DMS114 treated with DMSO at 0.1 percent for 48 hours (cell line): Measurements from ENCODE around the gene TMEM98.
"Not testable (repeated sequence)": the region's sequence is repeated elsewhere in the genome, so short reads cannot be mapped to it uniquely, and the experiment has no call there.

ENCODE experiments used
- DNase-seq: peaks from one replicate; lab custom pipeline; 2025; ENCODE audit not compliant: unreplicated experiment; lab: John Stamatoyannopoulos, UW

TMEM98 gene

DNA sequence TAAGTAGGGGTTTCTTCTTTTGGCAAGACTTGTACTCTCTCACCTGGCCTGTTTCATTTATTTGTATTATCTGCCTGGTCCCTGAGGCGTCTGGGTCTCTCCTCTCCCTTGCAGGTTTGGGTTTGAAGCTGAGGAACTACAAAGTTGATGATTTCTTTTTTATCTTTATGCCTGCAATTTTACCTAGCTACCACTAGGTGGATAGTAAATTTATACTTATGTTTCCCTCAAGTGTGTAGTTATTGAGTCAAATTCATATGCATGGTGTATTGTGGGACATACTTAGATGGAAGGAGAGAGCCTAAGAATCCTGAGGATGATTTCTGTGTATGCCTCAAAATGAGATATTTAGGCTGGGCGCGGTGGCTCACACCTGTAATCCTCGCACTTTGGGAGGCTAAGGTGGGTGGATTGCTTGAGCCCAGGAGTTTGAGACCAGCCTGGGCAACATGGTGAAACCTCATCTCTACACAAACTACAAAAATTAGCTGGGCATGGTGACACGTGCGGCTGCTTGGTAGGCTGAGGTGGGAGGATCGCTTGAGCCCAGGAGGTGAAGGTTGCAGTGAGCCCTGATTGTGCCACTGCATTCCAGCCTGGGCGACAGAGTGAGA, 13.6 kb downstream of the TMEM98 start:
- no peak for DNase-seq

DNA sequence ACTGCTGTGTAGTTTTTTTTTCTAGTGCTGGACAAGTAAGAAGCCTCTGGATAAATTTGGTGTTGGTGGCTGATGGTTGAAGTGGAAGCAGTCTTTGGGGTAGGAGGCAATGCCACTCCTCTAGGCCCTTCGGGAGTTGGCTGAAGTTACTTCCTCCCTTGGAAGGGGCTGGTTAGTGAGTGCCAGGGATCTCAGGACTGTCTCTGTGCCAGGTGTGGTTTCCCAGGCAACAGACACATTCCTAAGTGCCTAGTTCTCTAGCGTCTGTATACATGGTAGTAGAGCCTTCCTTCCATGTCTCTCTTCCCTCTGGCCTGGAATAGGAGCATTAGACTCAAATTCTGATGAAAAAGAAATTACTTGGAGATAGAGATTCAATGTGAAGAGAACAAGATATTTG, 15.3 kb downstream of the TMEM98 start:
- DNase-seq = no peak

DNA sequence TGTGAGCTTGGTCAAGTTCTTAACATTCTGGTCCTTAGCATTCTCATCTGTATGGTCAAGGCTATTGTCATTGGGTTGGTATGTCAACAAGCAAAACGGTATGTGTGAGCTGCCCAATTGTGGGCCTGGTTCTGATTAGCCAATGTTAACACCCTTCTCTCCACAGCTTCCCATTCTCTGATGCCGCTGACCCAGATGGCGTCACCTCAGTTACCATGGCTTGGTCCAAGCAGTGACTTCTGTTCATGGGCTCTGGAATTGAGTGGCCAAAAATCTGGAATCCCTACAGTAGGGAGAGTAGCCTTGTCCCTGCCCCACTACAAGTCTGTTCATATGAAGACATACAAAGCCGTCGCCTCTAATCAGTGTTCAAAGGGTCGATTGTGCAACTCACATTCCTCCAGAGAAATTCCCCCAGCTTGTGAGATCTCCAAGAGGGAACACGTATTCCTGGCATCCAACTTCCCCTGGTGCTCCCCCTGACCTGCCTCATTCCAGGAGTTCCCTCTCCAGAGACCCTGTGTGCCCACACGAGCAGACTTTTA, 15.8 kb downstream of the TMEM98 start:
- DNase-seq = no peak

DNA sequence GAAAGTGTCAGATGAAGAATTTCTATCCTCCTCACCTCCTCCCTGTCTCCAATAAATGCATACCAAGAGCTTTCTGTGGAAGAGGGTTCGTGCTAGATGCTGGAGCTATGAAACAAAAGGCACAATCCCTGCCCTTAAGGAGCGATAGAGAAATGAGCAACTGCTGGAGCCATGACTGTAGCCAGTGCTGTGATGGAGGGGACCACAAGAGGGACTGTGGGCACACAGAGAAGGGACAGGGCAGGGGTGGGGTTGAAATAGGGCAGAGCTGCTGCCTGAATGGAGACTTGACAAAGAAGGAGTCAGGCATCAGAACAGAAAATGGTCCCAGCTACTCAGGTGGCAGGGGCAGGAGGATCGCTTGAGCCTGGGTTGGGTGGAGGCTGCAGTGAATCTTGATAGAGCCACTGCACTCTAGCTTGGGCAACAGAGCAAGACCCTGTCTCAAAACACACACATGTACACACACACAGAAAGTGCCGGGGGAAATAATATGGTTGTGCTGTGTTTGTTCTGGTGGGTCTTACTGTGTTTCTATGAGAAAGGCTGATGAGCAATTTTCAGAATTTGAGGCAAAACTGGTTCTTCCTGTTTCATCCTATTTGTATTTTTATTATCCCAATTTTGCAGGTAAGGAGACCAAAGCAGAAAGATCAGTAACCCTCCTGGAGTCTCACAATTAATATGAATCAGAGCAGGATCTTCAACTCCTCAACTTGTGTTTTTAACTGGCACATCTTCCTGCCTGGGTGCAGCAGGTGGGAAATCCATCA, 16.5 kb downstream of the TMEM98 start:
- DNase-seq = no peak

DNA sequence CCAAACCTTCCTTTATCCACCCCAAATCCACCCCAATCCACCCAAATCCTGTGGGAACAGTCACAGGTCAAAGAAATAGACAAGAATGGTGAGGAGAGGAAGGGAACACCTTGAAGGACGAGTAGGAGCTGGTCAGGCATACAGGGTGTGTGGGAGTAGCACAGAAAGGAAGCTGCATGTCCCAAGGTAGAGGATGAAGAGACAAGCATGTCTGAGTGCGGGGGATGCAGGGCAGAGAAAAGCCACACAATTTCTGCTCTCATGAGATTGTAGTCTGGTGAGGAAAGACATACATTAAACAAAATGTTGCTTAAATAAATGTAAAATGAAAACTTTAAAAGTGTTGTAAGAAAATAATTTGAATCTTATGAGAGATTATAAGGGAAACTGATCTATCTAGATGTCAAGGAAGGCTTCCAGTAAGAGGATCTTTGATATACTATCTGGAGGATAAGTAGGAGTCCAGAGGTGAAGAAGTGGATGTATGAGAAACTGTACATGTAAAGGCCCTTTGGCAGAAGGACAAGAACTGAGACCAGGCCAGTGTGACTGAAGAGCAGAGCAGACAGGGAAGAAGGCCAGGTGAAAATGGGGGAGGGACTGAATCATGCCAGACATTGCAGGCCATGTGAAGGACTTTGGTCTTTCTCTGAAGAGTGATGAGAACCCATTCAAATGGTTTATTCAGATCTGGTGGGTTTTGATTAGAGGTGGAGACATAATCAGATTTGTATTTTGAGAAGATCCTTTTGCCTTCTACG, 18.6 kb downstream of the TMEM98 start:
- DNase-seq = no peak

DNA sequence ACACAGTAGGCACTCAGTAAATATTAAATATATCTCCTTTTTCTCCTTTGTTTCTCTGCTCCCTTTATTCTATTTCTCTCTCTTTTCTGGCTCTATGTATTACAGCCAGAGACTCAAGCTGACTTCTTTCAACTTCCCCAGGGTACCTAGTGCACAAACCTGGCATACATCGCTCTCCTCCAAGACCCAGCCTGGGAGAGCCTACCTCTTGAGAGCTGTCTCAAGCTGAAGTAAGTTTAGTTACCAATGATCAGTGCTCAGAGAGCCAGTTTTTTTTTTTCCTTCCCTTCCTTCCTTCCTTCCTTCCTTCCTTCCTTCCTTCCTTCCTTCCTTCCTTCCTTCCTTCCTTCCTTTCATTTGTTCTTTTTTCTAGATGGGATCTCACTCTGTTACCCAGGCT, 19.8 kb downstream of the TMEM98 start:
- no peak for DNase-seq

DNA sequence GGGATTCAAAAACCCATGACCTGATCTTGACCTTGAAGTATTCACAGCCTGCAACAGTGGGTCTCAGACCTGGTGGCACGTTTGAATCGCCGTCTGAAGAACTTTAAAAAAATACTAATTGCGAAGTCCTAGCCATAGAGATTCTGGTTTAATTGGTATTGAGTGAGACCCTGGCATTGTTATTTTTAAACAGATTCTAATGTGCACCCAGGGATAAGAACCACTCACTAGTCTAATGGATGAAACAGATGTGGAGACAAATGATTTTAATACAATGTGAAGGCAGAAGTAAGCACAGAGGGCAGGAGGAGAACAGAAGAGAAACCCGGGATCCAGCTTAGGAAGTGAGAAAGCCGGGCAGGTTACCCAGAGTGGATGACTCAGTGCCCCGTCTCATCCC, 21.2 kb downstream of the TMEM98 start:
- no peak for DNase-seq

DNA sequence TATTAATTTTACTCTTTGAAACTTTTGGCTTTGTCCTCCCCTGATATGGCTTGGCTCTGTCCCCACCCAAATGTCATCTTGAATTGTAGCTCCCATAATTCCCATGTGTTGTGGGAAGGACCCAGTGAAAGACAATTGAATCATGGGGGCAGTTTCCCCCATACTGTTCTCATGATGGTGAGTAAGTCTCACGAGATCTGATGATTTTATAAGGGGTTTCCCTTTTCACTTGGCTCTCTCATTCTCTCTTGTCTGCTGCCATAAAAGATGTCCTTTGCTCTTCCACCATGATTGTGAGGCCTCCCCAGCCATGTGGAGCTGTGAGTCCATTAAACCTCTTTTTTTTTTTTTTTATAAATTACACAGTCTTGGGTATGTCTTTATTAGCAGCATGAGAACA, 24.5 kb downstream of the TMEM98 start:
- not testable (repeated sequence) for DNase-seq

DNA sequence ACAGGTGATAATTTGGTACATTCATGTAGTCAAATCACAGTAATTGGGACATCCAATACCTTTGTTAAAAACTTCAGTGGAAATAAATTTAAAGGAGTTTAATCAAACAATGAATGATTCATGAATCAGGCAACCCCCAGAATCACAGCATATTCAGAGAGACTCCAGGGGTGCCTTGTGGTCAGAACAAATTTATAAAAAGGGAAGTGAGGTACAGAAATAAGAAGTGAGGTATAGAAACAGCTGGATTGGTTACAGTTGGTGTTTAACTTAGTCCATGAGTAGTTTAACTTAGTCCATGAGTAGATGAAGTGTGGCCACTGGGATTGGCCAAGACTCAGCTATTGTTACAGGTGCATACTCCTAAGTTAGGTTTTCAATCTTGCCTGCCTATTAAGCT, 25.1 kb downstream of the TMEM98 start:
- no peak for DNase-seq

DNA sequence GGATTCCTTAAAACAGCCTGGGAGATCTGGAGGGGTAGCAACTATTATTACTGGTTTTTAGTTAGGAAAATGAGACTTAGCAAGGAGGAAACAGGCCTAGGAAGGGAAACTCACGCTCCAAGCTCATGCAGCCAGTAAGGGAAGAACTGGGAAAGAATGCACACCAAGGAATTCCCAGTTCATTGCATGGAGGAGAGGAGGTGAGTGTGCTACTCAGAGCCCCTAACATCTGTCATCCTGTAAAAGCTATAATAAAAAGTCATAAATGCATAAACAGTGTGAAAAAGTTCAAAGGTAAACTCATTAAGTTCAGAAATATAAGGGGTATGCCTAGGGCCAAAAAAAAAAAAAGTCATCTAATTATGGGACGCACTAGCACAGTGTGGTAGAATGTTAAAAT, 25.9 kb downstream of the TMEM98 start:
- DNase-seq = no peak

DNA sequence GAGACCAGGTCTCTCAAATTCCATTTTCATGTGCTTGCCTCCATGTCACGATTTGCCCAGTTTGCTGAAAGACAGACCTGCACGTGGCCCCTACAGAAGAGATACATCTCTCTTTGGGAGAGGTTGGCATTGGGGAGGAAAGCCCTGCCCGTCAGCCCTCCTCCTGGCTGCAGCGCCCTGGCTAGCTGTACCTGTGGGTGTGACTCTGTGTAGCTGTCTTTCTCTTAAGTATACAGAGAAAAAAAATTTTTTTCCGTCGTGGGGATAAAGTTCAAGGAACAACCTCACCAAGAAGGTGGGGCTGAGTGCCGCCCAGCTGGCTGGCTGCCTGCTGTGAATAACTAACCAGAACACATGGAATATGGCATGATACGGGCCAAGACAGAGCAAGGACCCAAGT, 26.5 kb downstream of the TMEM98 start:
- DNase-seq = no peak

DNA sequence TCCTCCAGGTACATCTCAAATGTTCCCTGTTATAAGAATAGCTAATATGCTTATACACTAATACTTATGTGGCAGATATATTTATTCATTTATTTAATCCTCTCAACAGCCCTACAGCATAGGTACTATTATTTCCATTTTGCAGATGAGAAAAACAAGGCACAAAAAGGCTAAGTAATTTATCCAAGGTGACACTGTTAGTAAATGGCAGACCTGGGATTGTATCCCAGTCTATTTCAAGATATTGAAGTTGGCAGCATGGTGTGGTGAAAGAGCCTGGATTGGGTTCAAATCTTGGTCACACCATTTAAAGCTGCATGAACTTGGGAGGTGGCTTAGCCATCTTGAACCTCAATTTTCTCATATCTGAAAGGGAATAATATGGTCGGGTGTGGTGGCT, 27.2 kb downstream of the TMEM98 start:
- DNase-seq = no peak

DNA sequence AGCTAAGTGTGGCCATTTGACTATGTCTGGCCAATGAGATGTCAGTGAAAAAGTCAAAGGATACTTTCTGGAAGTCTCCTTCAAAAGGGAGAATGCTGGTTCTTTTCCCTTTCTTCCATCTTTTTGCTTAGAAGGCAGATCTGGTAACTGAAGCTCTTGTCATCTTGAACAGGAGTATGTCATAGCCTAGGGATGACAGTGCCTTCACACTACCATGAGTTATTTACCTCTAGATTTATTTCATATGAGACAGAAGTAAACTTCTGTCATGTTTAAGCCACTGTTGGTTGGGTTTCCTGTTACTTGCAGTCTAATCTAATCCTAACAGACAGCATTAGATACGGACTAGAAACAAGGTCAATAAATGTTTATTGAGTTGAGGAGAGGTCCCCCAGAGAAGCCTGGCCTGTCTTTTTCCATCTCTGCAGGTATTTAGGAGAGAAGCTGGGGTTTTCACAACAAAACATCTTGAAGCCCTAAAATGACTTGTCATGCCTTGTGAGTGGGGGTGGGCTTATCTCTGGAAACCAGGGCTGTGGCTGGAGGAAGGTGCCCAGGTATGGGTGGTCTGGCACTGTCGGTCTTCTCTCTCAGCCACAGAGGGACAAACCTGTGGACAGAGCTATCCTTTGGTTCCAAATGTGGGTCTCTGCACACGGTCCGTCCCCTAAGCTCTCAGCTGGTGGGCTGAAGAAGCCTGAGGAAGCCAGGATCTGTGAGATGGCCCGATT, 28.5 kb downstream of the TMEM98 start:
- DNase-seq = no peak

DNA sequence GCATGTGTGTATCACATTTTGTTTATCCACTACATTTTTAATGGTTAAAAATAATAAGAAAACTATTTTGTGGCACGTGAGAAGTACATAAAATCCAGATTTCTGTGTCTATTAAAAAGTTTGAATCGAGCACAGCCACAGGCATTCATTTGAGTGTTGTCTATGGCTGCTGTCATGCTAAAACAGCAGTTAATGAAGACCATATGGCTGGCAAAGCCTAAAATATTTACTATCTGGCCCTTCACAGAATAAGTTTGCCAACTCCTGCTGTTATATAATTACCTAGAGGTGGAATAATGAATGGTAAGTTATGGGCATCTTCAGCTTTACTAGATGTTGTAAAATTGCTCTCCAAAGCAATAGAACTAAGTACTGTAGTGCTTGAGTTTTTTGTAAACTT, 30.5 kb downstream of the TMEM98 start:
- DNase-seq = no peak

DNA sequence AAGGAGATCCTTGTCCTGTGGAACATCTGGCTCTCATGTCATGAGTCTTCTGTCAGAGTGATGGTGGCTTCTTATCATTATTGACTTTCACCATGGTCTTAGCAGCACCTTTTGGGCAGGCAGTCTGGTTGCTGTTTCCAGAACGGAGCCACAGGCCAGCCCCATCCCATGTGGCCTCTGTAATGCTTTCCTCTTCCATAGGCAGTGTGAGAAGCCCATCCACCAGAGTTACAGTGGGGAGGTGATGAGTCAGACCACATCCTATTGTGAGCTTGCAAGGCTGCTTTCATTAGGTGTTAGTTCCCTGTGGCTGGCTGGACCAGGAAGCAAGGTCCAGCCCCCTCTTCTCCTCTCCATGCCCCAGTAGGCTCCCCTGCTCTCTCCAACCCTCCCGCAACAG, 32.9 kb downstream of the TMEM98 start:
- no peak for DNase-seq

DNA sequence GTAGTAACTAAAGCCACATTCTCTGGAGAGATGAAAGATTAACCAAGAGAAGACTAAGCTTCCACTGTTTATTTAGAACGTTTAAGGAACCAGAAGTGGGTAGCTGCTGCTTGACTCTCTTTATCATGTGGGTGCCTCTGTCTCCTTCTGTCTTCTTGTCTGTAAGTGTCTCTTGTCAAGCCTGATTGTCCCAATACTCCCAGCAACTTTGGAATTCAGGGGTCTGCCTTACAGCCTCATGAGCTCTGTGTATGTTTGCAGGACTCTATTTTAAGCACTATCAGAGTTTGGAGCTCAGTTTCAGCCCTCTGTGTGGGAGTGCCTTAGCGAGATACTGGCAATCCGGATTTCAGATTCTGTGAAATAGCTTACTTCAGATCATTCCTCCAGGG, 34.4 kb downstream of the TMEM98 start:
- DNase-seq = no peak

DNA sequence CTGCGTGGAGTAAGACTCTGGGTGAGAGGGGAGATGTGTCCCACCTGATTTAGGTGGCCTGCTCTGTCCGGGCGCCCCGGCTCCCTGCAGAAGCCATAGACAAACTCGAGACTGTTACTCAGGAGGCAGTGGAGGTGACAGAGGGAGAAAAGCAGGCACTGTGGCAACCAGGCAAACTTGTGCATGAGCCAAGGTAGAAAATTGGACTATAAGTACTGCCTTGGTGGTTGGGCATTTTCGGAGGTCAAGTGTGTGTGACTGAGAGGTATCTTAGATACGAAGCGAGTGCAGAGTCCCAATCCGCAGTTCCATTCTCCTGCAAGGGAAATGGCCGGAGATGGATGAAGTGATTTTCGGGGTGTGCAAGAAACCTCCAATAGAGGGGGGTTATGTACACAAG, 36.6 kb downstream of the TMEM98 start:
- DNase-seq = no peak

DNA sequence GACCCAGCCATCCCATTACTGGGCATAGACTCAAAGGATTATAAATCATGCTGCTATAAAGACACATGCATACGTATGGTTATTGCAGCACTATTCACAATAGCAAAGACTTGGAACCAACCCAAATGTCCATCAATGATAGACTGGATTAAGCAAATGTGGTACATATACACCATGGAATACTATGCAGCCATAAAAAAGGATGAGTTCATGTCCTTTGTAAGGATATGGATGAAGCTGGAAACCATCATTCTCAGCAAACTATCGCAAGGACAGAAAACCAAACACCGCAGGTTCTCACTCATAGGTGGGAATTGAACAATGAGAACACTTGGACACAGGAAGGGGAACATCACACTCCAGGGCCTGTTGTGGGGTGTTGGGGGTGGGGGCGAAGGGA, 41.3 kb downstream of the TMEM98 start:
- DNase-seq = not testable (repeated sequence)

DNA sequence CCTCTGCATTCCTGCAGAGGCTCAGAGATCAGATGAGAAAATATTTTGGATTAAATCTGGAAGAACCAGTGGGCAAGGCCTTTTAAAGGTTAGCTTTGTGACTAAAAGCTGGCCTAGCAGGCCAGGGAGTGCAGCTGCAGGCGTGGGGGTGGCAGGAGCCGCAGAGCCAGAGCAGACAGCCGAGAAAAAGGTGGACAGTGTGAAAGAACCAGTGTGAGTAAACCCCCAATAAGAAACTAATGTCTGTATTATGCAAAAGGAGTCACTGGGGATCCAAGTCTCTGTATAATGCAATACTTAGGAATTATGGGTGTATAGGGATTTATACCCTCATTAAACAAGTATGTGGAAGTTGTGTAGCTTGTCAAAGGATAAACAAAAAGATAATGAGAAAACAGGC, 42.3 kb downstream of the TMEM98 start:
- no peak for DNase-seq

DNA sequence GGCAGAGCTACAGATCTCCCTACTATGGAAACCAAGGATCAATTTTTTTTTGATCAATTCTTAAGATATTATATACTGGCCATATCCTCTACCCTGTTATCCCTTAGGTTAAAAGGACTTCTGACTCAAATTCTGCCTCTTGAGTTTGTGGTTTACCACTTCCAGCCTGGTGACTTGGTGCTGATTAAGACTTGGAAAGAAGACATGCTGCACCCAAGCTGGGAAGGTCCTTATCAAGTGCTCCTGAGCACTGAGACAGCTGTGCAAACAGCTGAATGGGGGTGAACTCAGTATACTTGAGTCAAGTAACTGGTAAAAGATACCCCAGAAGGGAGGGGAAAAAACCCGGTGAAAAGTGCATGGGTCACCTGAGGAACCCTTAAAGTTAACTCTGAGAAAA, 43.2 kb downstream of the TMEM98 start:
- no peak for DNase-seq

DNA sequence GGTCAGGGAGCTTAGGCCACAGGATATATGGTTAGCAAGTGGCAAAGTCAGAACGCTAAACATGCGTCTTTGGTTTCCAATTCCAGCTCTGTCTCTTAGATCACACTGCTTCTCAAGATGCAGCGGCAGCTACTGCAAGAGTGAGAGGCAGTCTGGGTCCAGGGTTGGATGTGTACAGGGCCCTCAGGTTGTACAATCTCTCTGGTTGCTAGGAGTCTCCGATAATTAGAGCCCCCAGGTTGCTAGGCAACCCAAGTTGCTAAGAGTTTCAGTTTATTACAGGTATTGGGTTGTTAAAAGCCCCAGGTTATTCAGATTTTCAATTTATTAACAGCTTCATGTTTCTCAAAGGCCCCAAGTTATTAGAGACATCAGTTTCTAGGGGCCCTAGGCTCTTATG, 48.2 kb downstream of the TMEM98 start:
- DNase-seq = no peak
